Dermis blood vessel endothelial cell (primary cell): ENCODE data around the gene OLAH. TPM values are rescaled to one million over a fixed set of nuclear protein-coding genes. Genes with fewer than 3 reads are reported as not detected.

ENCODE experiments used
- total RNA-seq: library from RNA; depleted of rRNA; stranded (reverse); fragments of >200 nt; gene quantifications from 2 replicates; pipeline ENCODE4 v1.2.3, GENCODE V29; 2014

Gene OLAH
- total RNA-seq, 1 donor from 2014 or later: 0.51 TPM

Other genes starting within 250 kb of the OLAH start
- gene CDNF, start 205.9 kb upstream of the OLAH start, total RNA-seq: 0.56 and 1.9 TPM in 2 replicates
- gene HSPA14, start 205.6 kb upstream of the OLAH start, total RNA-seq: 8.8 and 17.6 TPM in 2 replicates
- 19.2 and 19.7 TPM in 2 replicates for gene MSANTD7, start 205.6 kb upstream of the OLAH start, total RNA-seq
- gene SUV39H2, start 165.1 kb upstream of the OLAH start, total RNA-seq: 17.7 and 23.5 TPM in 2 replicates
- 8.8 and 11.6 TPM in 2 replicates for gene DCLRE1C, start 89.8 kb upstream of the OLAH start, total RNA-seq
- not detected in 2 replicates for gene MEIG1, start 84.6 kb upstream of the OLAH start, total RNA-seq
- 0.85 and 6.0 TPM in 2 replicates for gene ACBD7, start 44.8 kb downstream of the OLAH start, total RNA-seq
- gene RPP38, start 53.4 kb downstream of the OLAH start, total RNA-seq: 12.3 and 12.8 TPM in 2 replicates
- gene NMT2, start 124.8 kb downstream of the OLAH start, total RNA-seq: 40.6 and 70.3 TPM in 2 replicates